Hindlimb muscle (tissue), 1 donor: ENCODE results near the gene ZSCAN4. TPM values are rescaled to one million over a fixed set of nuclear protein-coding genes. Genes with fewer than 3 reads are reported as not detected.

Experiments
- DNase-seq: peaks from one replicate; pipeline ENCODE4 v3.0.0-alpha.2; 2013
- polyA plus RNA-seq: library from polyadenylated mRNA; unstranded; fragments of 120-200 nt; gene quantifications from one replicate; pipeline ENCODE4 v1.2.1, GENCODE V29; 2013; ENCODE audit not compliant: insufficient read length

ZSCAN4 gene
- not detected for polyA plus RNA-seq

DNA sequence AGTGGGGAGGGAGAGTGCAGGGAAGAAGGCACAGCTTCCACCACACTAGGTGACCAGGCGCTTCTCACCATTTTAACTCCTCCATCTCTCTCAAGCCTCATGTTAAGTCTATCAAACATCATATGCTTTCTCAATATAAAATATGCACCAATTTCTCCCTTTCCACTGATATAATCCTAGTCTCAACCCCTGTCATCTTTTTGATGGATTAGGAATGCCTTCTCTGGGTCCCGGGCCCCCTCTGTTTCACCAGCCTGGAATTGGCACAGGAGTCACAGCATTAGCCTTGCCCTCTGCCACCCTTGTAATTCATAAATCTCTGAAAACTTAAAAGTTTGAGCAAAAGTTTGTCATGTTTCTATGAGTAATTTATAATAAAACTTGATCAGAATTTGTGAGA is at the start of gene ZSCAN4:
Gene ZSCAN4 (plus strand): TSS at position 301 of the 400 bp plus-strand sequence. CDS start 7,211 bp downstream, outside the sequence.
- DNase-seq = no peak

DNA sequence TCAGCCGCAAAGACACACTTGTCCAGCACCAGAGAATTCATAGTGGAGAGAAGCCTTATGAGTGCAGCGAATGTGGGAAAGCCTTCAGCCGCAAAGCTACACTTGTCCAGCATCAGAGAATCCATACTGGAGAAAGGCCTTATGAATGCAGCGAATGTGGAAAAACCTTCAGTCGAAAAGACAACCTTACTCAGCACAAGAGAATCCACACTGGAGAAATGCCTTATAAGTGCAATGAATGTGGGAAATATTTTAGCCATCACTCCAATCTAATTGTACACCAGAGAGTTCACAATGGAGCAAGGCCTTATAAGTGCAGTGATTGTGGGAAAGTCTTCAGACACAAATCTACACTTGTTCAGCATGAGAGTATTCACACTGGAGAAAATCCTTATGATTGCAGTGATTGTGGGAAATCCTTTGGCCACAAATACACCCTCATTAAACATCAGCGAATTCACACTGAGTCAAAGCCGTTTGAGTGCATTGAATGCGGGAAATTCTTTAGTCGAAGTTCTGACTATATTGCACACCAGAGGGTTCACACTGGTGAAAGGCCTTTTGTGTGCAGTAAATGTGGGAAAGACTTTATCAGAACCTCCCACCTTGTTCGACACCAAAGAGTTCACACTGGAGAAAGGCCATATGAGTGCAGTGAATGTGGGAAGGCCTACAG is 47.9 kb upstream of the ZSCAN4 start:
- DNase-seq = no peak

- DNase-seq = no peak
Measured at GRCh38 chr19:57623091-57623490, 45.6 kb upstream of the ZSCAN4 start.

DNA sequence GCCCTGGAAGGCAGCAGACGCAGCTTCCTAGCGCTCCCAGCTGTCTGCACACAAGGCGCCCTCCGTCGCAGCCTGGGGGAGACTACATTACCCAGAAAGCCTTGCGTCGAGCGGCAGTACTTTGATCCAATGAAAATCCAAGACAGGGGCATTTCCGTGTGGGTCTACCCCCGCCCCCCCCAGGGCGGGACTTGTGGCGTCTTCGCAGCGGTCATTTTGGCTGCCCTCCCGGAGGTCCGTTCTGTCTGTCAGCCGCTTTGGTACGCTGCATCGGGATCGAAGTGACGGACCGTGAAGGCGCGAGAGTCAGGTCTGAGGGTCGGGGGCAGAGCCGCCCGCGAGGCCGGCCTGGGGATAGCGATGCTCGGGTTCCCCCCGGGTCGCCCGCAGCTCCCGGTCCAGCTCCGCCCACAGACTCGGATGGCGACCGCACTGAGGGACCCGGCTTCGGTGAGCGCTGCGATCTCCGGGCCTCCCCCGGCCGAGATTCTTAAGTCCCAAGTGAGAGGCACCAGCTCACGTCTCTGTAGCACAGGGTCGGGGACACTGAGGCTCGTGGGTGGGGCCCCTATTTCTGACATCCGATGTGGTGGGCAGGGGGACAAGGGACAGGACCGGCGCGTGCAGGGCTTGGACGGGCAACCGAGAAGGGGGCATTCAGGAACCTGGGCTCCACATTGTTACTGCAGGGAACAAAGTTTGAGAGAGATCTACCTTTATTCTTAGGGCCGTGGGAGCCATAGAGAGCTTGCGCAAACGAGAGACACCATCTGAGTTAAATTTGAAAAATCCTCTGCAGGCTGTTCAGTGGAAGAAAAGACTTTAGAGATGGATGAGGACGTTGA is 35.5 kb upstream of the ZSCAN4 start, which contains the start of gene ZNF211:
Gene ZNF211 (plus strand): TSS at position 182 of the 845 bp plus-strand sequence. CDS start 179 bp downstream, at position 361.
- peak; percentile 96 for DNase-seq

- DNase-seq = no peak
Measured at GRCh38 chr19:57633832-57634131, 35.0 kb upstream of the ZSCAN4 start.

DNA sequence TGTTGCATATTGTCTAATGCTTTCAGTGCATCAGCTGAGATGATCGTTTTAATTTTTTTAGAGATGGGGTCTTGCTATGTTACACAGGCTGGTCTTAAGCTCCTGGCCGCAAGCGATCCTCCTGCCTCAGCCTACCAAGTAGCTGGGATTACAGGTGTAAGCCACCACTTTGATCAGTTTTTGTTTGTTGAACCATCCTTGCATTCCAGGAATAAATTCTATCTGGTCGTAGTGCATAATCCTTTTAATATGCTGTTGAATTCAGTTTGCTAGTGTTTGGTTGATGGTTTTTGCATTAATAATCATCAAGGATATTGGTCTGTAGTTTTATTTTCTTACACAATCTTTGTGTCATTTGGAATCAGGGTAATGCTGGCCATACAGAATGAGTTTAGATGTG is 31.4 kb upstream of the ZSCAN4 start:
- no peak for DNase-seq

- no peak for DNase-seq
Measured at GRCh38 chr19:57641715-57642234, 27.0 kb upstream of the ZSCAN4 start.

DNA sequence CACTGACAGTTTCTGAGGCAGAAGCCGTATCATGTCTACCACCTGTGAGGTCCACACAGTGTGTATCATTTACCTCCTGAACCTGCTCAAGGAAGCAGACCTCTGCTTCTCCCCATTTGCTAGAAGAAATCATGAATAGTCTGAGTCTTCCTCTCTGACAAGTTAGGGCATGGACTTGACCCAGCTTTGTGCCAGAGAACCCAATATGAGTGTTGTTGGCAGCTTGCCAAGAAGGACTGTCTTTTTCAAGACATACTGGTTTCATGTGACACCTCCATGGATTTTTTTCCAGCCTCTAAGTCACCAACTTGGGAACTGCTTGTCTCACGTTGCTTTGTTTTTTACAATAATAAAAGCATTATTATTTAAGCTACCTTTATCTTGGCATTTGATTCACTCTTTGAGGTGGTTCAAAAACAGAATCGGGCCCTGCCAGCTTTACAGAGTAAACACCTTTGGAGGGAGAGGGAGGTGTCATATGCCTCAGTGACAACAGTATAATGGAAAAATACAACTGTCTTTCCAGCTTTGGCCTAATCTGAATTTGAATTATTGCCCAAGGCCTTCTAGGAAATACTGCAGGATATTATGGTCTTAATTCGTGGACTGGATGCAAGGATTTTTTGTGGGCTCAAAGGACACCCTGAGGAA is 26.2 kb upstream of the ZSCAN4 start:
- DNase-seq = no peak

DNA sequence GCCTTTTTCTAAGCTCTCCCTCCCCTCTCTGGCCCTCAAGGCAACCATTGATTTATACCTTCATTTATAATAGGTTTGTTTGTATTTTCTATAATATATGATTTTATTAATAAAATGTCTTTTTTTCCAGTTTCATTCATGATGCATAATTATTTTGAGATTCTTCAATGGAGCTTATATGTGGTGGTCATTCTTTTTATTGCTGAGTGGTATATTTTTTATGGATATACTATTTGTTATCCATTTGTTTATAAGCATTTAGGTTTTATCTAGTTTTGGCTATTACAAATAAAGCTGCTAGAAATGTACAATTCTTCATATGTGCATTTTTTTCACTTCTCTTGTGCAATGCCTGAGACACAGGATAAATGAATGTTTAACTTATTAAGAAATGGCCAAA is 25.0 kb upstream of the ZSCAN4 start:
- no peak for DNase-seq

DNA sequence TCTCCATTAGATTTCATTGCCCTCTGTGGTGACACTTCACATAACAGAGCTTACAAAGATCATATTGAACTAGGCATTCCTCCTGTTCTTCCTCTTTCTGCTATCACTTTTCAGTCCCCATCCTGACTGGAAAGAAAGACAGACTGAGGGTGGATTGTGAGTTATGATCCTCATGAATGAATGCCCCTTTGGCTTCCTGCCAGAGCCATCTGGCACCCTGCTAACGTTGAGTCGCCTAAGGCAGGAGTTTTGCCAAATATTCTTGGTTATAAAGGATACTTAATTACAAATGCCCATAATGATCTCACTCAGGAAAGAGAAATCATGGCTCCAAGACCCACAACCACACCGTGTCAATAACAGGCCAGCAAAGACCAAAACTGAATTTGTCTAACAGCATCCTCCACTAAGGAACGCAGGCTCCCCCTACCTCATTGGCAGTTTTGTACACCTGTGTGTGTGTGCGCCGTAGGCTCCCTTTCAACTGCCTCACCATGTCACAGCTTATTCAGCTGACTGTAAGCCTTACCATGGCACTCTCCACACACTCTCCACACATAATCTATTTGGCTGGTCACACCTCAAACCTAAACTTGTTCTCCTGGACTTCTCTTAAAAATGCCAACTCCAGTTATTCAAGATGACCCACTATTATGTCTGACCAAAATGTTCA is 20.3 kb upstream of the ZSCAN4 start:
- no peak for DNase-seq

DNA sequence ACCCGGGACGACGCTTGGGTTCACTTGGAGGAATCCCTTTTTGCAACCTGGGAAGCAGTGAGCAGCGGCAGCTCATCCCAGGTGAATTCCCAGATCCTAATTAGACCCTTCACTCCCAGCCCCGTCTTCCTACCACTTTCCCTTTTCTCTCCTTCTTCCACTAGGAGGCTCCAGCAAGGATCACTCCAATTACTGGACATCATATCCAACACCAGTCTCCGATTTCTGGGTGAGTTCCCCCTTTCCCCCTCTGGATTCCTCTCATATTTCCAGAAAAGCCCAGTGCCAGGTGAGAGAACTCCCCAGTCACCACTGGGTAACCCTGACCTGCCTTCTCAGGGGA is 17.1 kb upstream of the ZSCAN4 start:
- DNase-seq = no peak

GRCh38 chr19:57653689-57654088 is 15.0 kb upstream of the ZSCAN4 start:
- no peak for DNase-seq

DNA sequence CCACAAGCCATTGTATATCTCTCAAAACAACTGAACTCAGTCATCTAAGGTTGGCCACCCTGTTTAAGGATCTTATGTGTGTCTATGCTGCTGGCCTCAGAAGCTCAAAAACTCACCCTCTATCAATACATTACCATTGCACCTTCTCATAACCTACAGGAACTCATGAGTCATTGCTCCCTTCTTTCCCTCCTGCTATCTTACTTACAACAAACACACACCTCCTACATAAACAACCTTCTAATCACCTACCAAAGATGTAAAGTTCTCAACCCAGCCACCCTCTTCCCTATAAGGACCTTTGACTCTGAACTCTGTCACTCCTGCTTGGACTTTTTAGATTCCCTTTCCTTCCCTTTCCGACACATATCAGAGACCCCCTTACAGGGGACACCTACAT is 13.3 kb upstream of the ZSCAN4 start:
- no peak for DNase-seq

GRCh38 chr19:57656346-57656745 is 12.4 kb upstream of the ZSCAN4 start:
- no peak for DNase-seq

GRCh38 chr19:57664269-57665127 is 4.2 kb upstream of the ZSCAN4 start:
- peak; percentile 51 for DNase-seq

DNA sequence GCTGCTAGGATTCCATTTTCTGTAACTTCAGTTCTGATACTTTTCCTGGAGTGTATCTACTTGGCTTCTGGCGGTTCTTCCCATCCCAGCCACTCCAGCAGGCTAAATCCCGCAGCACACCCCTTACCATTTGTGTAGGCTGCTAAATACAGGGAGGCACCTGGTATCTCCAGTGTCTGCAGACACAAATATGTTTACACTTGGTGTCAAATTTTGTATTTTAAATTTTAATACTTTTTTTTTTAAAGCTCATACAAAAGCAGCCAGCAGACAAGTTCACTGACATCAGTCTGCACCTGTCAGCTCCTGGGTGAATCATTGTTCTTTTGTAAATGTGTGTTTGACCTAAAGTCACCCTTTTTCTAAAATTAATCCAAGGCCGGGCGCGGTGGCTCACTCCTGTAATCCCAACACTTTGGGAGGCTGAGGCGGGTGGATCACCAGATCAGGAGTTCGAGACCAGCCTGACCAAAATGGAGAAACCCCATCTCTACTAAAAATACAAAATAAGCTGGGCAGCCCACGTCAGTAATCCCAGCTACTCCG is 3.4 kb upstream of the ZSCAN4 start:
- no peak for DNase-seq

GRCh38 chr19:57667228-57667627 is 1.5 kb upstream of the ZSCAN4 start:
- DNase-seq = no peak

DNA sequence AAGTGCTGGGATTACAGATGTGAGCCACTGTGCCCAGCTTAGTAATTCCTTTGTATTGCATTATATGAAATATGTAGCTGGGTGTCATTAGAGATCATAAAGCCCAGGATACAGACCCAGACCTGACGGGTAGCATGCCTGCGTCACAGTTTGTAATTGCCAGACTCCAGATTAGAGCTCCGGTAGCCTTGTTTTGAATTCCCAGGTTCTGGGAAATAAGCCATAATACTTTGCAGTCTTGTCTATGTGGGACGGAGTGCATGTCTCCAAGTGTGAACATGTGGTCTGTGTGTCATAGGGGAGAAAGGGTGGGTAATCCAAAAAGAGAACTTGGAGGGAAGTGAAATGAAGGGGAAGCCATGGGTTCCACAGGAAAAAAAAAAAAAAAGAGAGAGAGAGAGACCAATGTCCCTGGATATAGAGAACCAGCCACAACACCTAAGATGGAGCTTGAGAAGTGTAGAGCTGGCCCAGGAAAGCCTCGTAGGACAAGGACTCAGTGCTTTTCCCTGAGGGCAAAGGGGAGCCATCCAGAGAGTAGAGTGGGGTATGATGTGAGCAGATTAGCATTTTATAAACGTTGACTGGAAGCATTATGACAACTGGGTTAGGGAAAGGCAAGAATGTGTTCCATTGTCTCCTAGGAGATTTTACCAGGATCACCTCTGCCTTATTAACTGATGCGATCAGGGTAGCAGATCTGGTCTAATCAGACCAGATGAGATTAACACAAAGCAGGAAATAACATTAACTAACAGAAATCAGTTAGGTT is 2.6 kb downstream of the ZSCAN4 start:
- no peak for DNase-seq

DNA sequence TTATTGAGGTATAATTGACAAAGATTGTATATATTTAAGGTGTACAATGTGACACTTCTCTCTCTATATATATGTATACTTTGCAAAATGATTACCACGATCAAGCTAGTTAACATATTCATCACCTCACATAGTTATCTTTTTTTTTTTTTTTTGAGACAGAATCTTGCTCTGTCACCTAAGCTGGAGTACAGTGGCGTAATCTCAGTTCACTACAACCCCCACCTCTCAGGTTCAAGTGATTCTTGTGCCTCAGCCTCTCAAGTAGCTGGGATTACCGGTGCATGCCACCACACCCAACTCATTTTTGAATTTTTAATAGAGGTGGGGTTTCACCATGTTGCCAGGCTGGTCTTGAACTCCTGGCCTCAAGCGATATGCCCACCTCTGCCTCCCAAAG is 3.7 kb downstream of the ZSCAN4 start:
- DNase-seq = no peak

DNA sequence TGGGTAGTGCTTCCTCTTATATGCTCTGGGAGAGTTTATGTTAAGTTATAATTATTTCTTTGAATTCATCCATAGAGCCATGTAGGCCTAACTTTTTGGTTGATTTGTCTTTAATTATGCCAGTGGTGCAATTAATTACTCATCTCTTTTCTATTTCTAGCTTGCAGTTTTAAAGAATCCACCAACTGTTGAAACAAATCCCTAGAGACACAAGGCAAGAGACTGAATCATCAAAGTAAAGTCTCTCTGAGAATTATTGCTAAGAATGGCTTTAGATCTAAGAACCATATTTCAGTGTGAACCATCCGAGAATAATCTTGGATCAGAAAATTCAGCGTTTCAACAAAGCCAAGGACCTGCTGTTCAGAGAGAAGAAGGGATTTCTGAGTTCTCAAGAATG is 7.1 kb downstream of the ZSCAN4 start:
- no peak for DNase-seq
